GM21528 (cell line): Measurements from ENCODE around the gene KCNK13.
"Not testable (repeated sequence)": the region's sequence is repeated elsewhere in the genome, so short reads cannot be mapped to it uniquely, and the experiment has no call there.

Experiments used
- ATAC-seq: cut with Tn5 transposase; IDR thresholded peaks from one replicate; pipeline ENCODE4 v1.9.1; 2021; ENCODE audit warnings: mild to moderate bottlenecking, moderate library complexity; ENCODE audit not compliant: unreplicated experiment, low FRiP score

KCNK13 gene

GRCh38 chr14:90060312-90060964, 1.4 kb upstream of the KCNK13 start:
- peak; percentile 68 for ATAC-seq

GRCh38 chr14:90060965-90061684, 669 bp upstream of the KCNK13 start:
- peak; percentile 26 for ATAC-seq

GRCh38 chr14:90062127-90062794, 467 bp downstream of the KCNK13 start:
- ATAC-seq = no peak

GRCh38 chr14:90062822-90063539, 1.2 kb downstream of the KCNK13 start:
- no peak for ATAC-seq

GRCh38 chr14:90072350-90072749, 10.6 kb downstream of the KCNK13 start:
- ATAC-seq = no peak

- no peak for ATAC-seq
These were observed 17.8 kb downstream of the KCNK13 start for GRCh38 chr14:90079576-90079975.

- no peak for ATAC-seq
These were observed 25.6 kb downstream of the KCNK13 start for GRCh38 chr14:90087433-90087832.

GRCh38 chr14:90088176-90088575, 26.4 kb downstream of the KCNK13 start:
- ATAC-seq = no peak

- not testable (repeated sequence) for ATAC-seq
These were observed 27.7 kb downstream of the KCNK13 start for GRCh38 chr14:90089486-90089885.

- ATAC-seq = no peak
These were observed 29.6 kb downstream of the KCNK13 start for GRCh38 chr14:90091393-90091792.

GRCh38 chr14:90093942-90094595, 32.3 kb downstream of the KCNK13 start:
- ATAC-seq = no peak

- ATAC-seq = no peak
These were observed 33.3 kb downstream of the KCNK13 start for GRCh38 chr14:90095096-90095495.

GRCh38 chr14:90096566-90096965, 34.8 kb downstream of the KCNK13 start:
- ATAC-seq = no peak

- ATAC-seq = no peak
These were observed 42.0 kb downstream of the KCNK13 start for GRCh38 chr14:90103808-90104207.

GRCh38 chr14:90105756-90106155, 44.0 kb downstream of the KCNK13 start:
- no peak for ATAC-seq

GRCh38 chr14:90107789-90108188, 46.0 kb downstream of the KCNK13 start:
- ATAC-seq = no peak

GRCh38 chr14:90109858-90110257, 48.1 kb downstream of the KCNK13 start:
- no peak for ATAC-seq

GRCh38 chr14:90111895-90112534, 50.2 kb downstream of the KCNK13 start:
- no peak for ATAC-seq

- no peak for ATAC-seq
These were observed 52.8 kb downstream of the KCNK13 start for GRCh38 chr14:90114554-90114953.

GRCh38 chr14:90115780-90116179, 54.0 kb downstream of the KCNK13 start:
- ATAC-seq = no peak
